Cardiac muscle cell (in vitro differentiated cells and primary cell): ENCODE measurements around the gene OR2H2. TPM values are rescaled to one million over a fixed set of nuclear protein-coding genes. Genes with fewer than 3 reads are reported as not detected.

ENCODE experiments used
- DNase-seq, 2 donors: peaks; one replicate each; pipeline versions ENCODE4 v3.0.0 to v3.0.0-alpha.2; 2010 to 2017; ENCODE audit warnings: low read depth in 1 of 2, low spot score in 1 of 2
- H3K27ac ChIP-seq: fragments of 200-600 bp; sonication (generic); 2 replicates; pipeline ENCODE4 v1.5.1; 2016
- H3K27me3 ChIP-seq: fragments of 200-600 bp; sonication (generic); 2 replicates; pipeline ENCODE4 v1.6.0; 2016; ENCODE audit warnings: control low read depth
- H3K36me3 ChIP-seq: fragments of 200-600 bp; sonication (generic); 2 replicates; pipeline ENCODE4 v1.5.1; 2016; ENCODE audit warnings: control low read depth
- H3K4me1 ChIP-seq: fragments of 200-600 bp; sonication (generic); 2 replicates; pipeline ENCODE4 v1.8.1; 2017; ENCODE audit warnings: low read depth, mild to moderate bottlenecking, mixed run types
- H3K4me3 ChIP-seq: fragments of 200-600 bp; sonication (generic); 2 replicates; pipeline ENCODE4 v1.5.1; 2016; ENCODE audit warnings: mild to moderate bottlenecking
- H3K9me3 ChIP-seq: fragments of 200-600 bp; sonication (generic); 2 replicates; pipeline ENCODE4 v1.5.1; 2017; ENCODE audit warnings: low read depth, mild to moderate bottlenecking, control low read depth
- polyA plus RNA-seq: library from polyadenylated mRNA; unstranded; fragments of >200 nt; fragmentation: Nextera tagmentation; extraction: Ambion mirVana; gene quantifications from 2 replicates; pipeline ENCODE4 v1.2.1, GENCODE V29; 2016
- total RNA-seq: library from RNA; depleted of rRNA; stranded (reverse); fragments of >200 nt; gene quantifications from 2 replicates; pipeline ENCODE4 v1.2.3, GENCODE V29; 2016
- TF ChIP-seq, protein P1 (sequence below): IDR thresholded peaks from 2 replicates; pipeline ENCODE4 v1.5.1; 2012; ENCODE audit warnings: low read depth, mild to moderate bottlenecking, low read length

The OR2H2 gene
- total and polyA plus RNA-seq, 2 experiments from 2014 or later, result 0.73 TPM; not detected in 1

DNA sequence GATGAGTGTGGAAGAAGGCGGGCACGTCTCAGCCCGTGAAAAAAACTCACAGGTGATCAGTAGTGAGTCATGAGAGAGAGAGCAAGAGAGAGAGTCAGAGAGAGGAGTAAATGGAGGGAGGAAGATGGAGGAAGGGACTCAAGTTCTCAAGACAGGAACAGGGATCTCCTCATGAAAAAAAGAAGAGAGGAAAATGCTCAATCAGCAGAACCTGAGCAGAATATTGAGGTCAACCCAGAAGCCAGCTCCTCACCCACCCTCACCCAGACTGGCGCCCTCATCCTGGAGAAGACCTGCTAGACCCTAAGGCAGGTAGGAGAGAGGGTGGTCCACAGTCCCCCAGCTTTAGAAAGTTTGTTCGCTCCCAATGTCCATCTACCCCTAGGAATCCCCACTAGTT, 30.2 kb upstream of the OR2H2 start:
- H3K4me1 ChIP-seq, result no peaks in the 10 kb centered on the region
- TF ChIP-seq, protein P1, sequence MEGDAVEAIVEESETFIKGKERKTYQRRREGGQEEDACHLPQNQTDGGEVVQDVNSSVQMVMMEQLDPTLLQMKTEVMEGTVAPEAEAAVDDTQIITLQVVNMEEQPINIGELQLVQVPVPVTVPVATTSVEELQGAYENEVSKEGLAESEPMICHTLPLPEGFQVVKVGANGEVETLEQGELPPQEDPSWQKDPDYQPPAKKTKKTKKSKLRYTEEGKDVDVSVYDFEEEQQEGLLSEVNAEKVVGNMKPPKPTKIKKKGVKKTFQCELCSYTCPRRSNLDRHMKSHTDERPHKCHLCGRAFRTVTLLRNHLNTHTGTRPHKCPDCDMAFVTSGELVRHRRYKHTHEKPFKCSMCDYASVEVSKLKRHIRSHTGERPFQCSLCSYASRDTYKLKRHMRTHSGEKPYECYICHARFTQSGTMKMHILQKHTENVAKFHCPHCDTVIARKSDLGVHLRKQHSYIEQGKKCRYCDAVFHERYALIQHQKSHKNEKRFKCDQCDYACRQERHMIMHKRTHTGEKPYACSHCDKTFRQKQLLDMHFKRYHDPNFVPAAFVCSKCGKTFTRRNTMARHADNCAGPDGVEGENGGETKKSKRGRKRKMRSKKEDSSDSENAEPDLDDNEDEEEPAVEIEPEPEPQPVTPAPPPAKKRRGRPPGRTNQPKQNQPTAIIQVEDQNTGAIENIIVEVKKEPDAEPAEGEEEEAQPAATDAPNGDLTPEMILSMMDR, result no peak
- H3K27ac ChIP-seq, result no peak overlapping the region
- no peaks in the 10 kb centered on the region for H3K36me3 ChIP-seq
- no peak overlapping the region for H3K4me3 ChIP-seq
- H3K9me3 ChIP-seq, result no peaks in the 10 kb centered on the region
- DNase-seq, result no peak
- H3K27me3 ChIP-seq, result peaks cover 71% of the 10 kb centered on the region

DNA sequence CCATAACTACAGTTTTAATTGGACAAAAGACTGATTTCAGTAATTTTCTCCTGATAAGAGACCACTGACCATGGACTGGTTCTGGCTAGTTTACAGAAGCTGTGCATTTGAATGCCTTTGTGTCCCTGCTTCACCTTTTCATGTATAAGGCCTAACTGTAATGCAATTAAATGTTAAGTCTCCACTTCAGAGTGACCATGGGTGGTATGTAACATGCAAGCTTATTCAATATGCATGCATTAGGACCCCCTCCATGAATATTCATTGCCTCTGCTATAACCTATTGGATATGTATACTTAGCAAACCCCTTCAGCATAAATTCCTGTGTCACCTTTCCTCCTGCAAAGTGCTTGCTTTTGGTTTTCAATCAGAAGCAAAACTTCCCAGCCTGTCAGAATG, 27.6 kb upstream of the OR2H2 start:
- DNase-seq, result no peak
- H3K4me1 ChIP-seq, result no peaks in the 10 kb centered on the region
- no peaks in the 10 kb centered on the region for H3K36me3 ChIP-seq
- TF ChIP-seq, protein P1, result no peak
- H3K4me3 ChIP-seq, result no peak overlapping the region
- no peak overlapping the region for H3K27ac ChIP-seq
- no peaks in the 10 kb centered on the region for H3K9me3 ChIP-seq
- H3K27me3 ChIP-seq, result peaks cover 54% of the 10 kb centered on the region

- DNase-seq, result no peak
- Histone ChIP-seq H3K9me3 (no peaks in the 10 kb centered on the region), H3K4me3 (no peak overlapping the region), H3K4me1 (no peaks in the 10 kb centered on the region), H3K27me3 (peaks cover 42% of the 10 kb centered on the region), H3K27ac (no peak overlapping the region), H3K36me3 (no peaks in the 10 kb centered on the region)
- TF ChIP-seq, protein P1, result no peak
These were observed 26.4 kb upstream of the OR2H2 start for GRCh38 chr6:29558439-29559079.

DNA sequence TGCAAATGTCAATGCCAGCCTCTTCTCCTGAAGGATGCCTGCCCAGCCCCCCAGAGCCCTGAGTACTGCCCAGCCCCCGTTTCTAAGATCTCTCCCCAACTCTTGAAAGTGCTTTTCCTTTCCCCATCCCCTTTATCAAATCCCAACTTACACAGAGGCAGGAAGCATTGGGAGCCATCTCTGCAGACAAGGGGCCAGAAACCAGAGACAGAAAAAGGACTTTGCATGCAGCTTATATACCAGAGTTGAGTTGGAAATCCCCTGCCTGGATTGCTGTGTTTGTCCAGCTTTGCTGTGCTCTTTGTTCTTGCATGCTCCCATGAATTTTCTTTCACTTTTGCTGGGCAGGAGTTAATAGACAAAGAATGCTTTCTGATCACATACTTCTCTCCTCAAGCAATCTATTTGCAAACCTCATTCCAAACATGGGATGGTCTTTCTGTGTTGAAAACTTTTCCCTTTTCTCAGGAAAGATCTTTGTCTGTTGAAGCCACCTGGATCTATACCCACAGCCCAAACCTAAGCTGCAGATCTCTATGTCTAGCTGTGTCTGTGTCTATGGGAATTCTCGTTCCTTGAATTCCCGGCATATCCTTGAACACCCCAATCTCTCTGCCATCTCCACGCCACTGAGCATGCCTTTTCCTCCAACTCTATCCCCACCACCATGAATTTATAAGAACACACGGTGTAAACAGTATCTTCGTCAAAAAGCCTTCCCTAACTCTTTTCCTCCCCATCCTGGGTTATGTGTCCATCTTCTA, 25.2 kb upstream of the OR2H2 start, which contains the start of gene UBD:
TSS of gene UBD (minus strand) at position 209 of the 764 bp plus-strand sequence. CDS start at position 178, 31 bp downstream.
- no peaks in the 10 kb centered on the region for H3K36me3 ChIP-seq
- H3K4me3 ChIP-seq, result no peak within 1 kb of the TSS
- H3K27me3 ChIP-seq, result peaks cover 30% of the 10 kb centered on the region
- TF ChIP-seq, protein P1, result no peak
- no peak for DNase-seq
- H3K9me3 ChIP-seq, result no peaks in the 10 kb centered on the region
- H3K4me1 ChIP-seq, result no peaks in the 10 kb centered on the region
- H3K27ac ChIP-seq, result no peak within 1 kb of the TSS

- DNase-seq, result no peak
- H3K36me3 ChIP-seq, result no peaks in the 10 kb centered on the region
- no peaks in the 10 kb centered on the region for H3K9me3 ChIP-seq
- TF ChIP-seq, protein P1, result no peak
- no peaks in the 10 kb centered on the region for H3K4me1 ChIP-seq
- no peak overlapping the region for H3K27ac ChIP-seq
- H3K27me3 ChIP-seq, result peaks cover 20% of the 10 kb centered on the region
- H3K4me3 ChIP-seq, result no peak overlapping the region
These were observed 23.8 kb upstream of the OR2H2 start for GRCh38 chr6:29561091-29561490.
